IMR-90 (cell line): ENCODE measurements around the gene UNC5A. TPM values are rescaled to one million over a fixed set of nuclear protein-coding genes. Genes with fewer than 3 reads are reported as not detected.

Experiments used
- ATAC-seq: fragments of 200-7000 bp; cut with Tn5 transposase; 2 replicates; pipeline ENCODE4 v1.9.1; 2020; ENCODE audit warnings: low read depth, mild to moderate bottlenecking, moderate library complexity
- BruUV-seq: library from RNA; stranded (reverse); fragments of 400-500 nt; replicated peaks from 2 replicates; lab custom pipeline; 2021; lab: Mats Ljungman, UMichigan
- CTCF ChIA-PET: fragments of 300-600 bp; formaldehyde crosslinking; extraction: SDS; loops from one replicate; lab custom pipeline; 2021; ENCODE audit warnings: antibody characterized with exemption; lab: Yijun Ruan, JAX
- POLR2A ChIA-PET: fragments of 300-600 bp; sonication (Branson Sonifier 250); formaldehyde crosslinking; loops from one replicate; lab custom pipeline; 2022; ENCODE audit warnings: antibody characterized with exemption; ENCODE audit not compliant: unreplicated experiment; lab: Charles Lee
- DNase-seq: peaks from one replicate; pipeline ENCODE4 v3.0.0; 2013
- H2AFZ ChIP-seq: replicated peaks from 2 replicates; pipeline ENCODE3; 2013; ENCODE audit warnings: low read length, mild to moderate bottlenecking; ENCODE audit not compliant: poor library complexity
- H2AK5ac ChIP-seq: 2 replicates; pipeline ENCODE4 v1.6.1; 2013; ENCODE audit warnings: low read depth, low read length, inconsistent platforms
- H2AK9ac ChIP-seq: replicated peaks from 2 replicates; pipeline ENCODE3; 2013; ENCODE audit warnings: mild to moderate bottlenecking, low read depth, low read length, moderate library complexity; ENCODE audit not compliant: poor library complexity
- H2BK120ac ChIP-seq: 2 replicates; pipeline ENCODE4 v1.6.1; 2013; ENCODE audit warnings: low read depth, low read length, inconsistent platforms
- H2BK15ac ChIP-seq: 3 replicates; pipeline ENCODE4 v1.6.1; 2013; ENCODE audit warnings: low read depth, low read length, inconsistent platforms
- H2BK20ac ChIP-seq: 2 replicates; pipeline ENCODE4 v1.6.1; 2013; ENCODE audit warnings: low read depth, mild to moderate bottlenecking, inconsistent platforms, low read length, moderate library complexity
- H2BK5ac ChIP-seq: 2 replicates; pipeline ENCODE4 v1.6.1; 2013; ENCODE audit warnings: mild to moderate bottlenecking, low read depth, low read length, inconsistent platforms; ENCODE audit not compliant: poor library complexity, severe bottlenecking
- H3K14ac ChIP-seq: replicated peaks from 2 replicates; pipeline ENCODE4 v1.6.1; 2013; ENCODE audit warnings: low read depth, low read length, inconsistent platforms
- H3K18ac ChIP-seq: 2 replicates; pipeline ENCODE4 v1.6.1; 2013; ENCODE audit warnings: low read depth, low read length, control low read depth
- H3K23ac ChIP-seq: 2 replicates; pipeline ENCODE4 v1.6.1; 2013; ENCODE audit warnings: low read depth, low read length, inconsistent platforms
- H3K27ac ChIP-seq: 2 replicates; pipeline ENCODE4 v1.5.1; 2013; ENCODE audit warnings: mild to moderate bottlenecking, control low read depth, low read length; ENCODE audit not compliant: insufficient read depth
- H3K27me3 ChIP-seq: 2 replicates; pipeline ENCODE4 v1.6.1; 2013; ENCODE audit warnings: low read length; ENCODE audit not compliant: control insufficient read depth, insufficient read depth
- H3K36me3 ChIP-seq: 2 replicates; pipeline ENCODE4 v1.6.1; 2013; ENCODE audit warnings: low read length, mixed read lengths; ENCODE audit not compliant: control insufficient read depth, insufficient read depth
- H3K4ac ChIP-seq: 2 replicates; pipeline ENCODE4 v1.6.1; 2013; ENCODE audit warnings: low read depth, low read length, inconsistent platforms
- H3K4me1 ChIP-seq: 2 replicates; pipeline ENCODE4 v1.6.1; 2013; ENCODE audit warnings: low read length, mixed read lengths; ENCODE audit not compliant: control insufficient read depth, insufficient read depth
- H3K4me2 ChIP-seq: 2 replicates; pipeline ENCODE4 v1.6.1; 2013; ENCODE audit warnings: low read depth, mild to moderate bottlenecking, control low read depth, low read length, moderate library complexity
- H3K4me3 ChIP-seq: 2 replicates; pipeline ENCODE4 v1.5.1; 2013; ENCODE audit warnings: low read depth, mild to moderate bottlenecking, control low read depth, low read length, moderate library complexity; ENCODE audit not compliant: insufficient read depth
- H3K56ac ChIP-seq: 2 replicates; pipeline ENCODE4 v1.6.1; 2013; ENCODE audit warnings: low read length, inconsistent platforms; ENCODE audit not compliant: insufficient read depth; ENCODE audit errors: extremely low read depth
- H3K79me1 ChIP-seq, 2 experiments: 2 replicates each; pipeline ENCODE4 v1.6.1; 2013; ENCODE audit warnings: low read length in 2 of 2, inconsistent platforms in 1 of 2, low read depth in 1 of 2
- H3K9ac ChIP-seq: 2 replicates; pipeline ENCODE4 v1.6.1; 2013; ENCODE audit warnings: low read depth, low read length, control low read depth
- H3K9me1 ChIP-seq: 2 replicates; pipeline ENCODE4 v1.6.1; 2013; ENCODE audit warnings: low read length, inconsistent platforms; ENCODE audit not compliant: insufficient read depth
- H3K9me3 ChIP-seq: 2 replicates; pipeline ENCODE4 v1.6.1; 2013; ENCODE audit warnings: low read length; ENCODE audit not compliant: control insufficient read depth, insufficient read depth
- H4K20me1 ChIP-seq: 2 replicates; pipeline ENCODE4 v1.6.1; 2013; ENCODE audit warnings: low read length, inconsistent platforms; ENCODE audit not compliant: insufficient read depth
- H4K5ac ChIP-seq: 2 replicates; pipeline ENCODE4 v1.6.1; 2013; ENCODE audit warnings: mild to moderate bottlenecking, low read depth, low read length, control low read depth
- H4K8ac ChIP-seq, 2 experiments: 2 replicates each; pipeline ENCODE4 v1.6.1; 2013; ENCODE audit warnings: low read depth in 2 of 2, low read length in 2 of 2, control low read depth in 1 of 2, inconsistent platforms in 1 of 2
- H4K91ac ChIP-seq: 2 replicates; pipeline ENCODE4 v1.6.1; 2013; ENCODE audit warnings: low read depth, low read length, inconsistent platforms; ENCODE audit not compliant: insufficient read depth
- CEBPB ChIP-seq: IDR thresholded peaks from 2 replicates; pipeline ENCODE4 v1.6.1; 2012; ENCODE audit warnings: low read depth, low read length, improper control_type of control experiment
- MAFK ChIP-seq: IDR thresholded peaks from 2 replicates; pipeline ENCODE4 v1.6.1; 2012; ENCODE audit warnings: low read depth, low read length, improper control_type of control experiment
- POLR2A ChIP-seq: IDR thresholded peaks from 2 replicates; pipeline ENCODE4 v1.6.1; 2012; ENCODE audit warnings: mild to moderate bottlenecking, low read depth, low read length
- WGBS, 2 experiments: methylation state at CpG; one replicate each; pipeline versions ENCODE4 v1.1.5 to v1.1.7; 2013; ENCODE audit warnings: missing lambda C conversion rate in 2 of 2; ENCODE audit not compliant: insufficient read length in 1 of 2; ENCODE audit errors: extremely low coverage in 2 of 2; 5-methylcytosine and 5-hydroxymethylcytosine counted together
- dilution Hi-C: fragments of 300-500 bp; cut with HindIII; formaldehyde crosslinking; loops from one replicate; pipeline ENCODE4 v1.14.3; 2018; ENCODE audit warnings: low sequenced_read_pairs; ENCODE audit not compliant: unreplicated experiment
- in situ Hi-C: fragments of 300-500 bp; cut with MboI; formaldehyde crosslinking; loops from 3 replicates; pipeline ENCODE4 v1.14.3; 2019; ENCODE audit warnings: low sequenced_read_pairs, inconsistent platforms, mixed read lengths
- intact Hi-C: fragments of 100-400 bp; cut with micrococcal nuclease; formaldehyde crosslinking; loops from 2 replicates; pipeline ENCODE4 v1.10.0; 2022
- polyA plus RNA-seq, 3 experiments: library from polyadenylated mRNA; depleted of rRNA; stranded (reverse); fragments of >200 nt; gene quantifications; 2 replicates each; pipeline ENCODE4 v1.2.3, GENCODE V29; 2012; ENCODE audit warnings: low replicate concordance in 1 of 3
- total RNA-seq: library from RNA; depleted of rRNA; stranded (reverse); fragments of >200 nt; gene quantifications from 2 replicates; pipeline ENCODE4 v1.2.3, GENCODE V29; 2012
- TF ChIP-seq, protein P1 (sequence below): conservative IDR thresholded peaks from 2 replicates; pipeline ENCODE4 v1.5.1; 2012; ENCODE audit warnings: mild to moderate bottlenecking, low read depth, low read length, improper control_type of control experiment

The UNC5A gene
- total and polyA plus RNA-seq, 2 of the 4 experiments (the other 2 are of a cell fraction): not detected

DNA sequence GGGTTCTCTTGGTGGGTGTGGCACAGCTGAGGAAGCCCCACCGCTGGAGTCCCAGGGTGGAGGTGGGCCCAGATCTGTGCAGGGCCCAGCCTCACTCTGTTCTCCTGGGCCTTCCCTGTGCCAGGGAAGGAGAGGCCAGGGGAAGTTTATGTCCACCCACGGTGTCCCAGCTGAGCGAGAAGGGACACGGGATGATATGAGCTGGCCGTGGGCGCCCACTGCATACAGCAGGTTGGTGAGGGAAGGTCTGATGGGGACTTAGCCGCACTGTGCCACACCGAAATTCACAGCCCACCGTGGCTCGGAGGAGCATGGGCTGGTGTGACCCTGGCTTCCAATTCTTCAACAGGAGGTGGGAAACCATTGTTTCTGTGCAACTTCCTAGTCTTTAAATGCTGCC lies 33.9 kb downstream of the UNC5A start:
- Histone ChIP-seq H3K4me1 (no peaks in the 10 kb centered on the region; the same call in 1 of the 2 replicates), H2BK5ac (no peak overlapping the region), H3K9ac (no peak overlapping the region), H3K56ac (no peak overlapping the region), H2BK20ac (no peak overlapping the region), H3K79me1 (no peaks in the 10 kb centered on the region), H3K4ac (no peak overlapping the region), H3K4me2 (no peak overlapping the region), H3K18ac (no peak overlapping the region), H4K20me1 (no peaks in the 10 kb centered on the region), H3K27ac (no peak overlapping the region), H2BK15ac (no peak overlapping the region), H2AFZ (peak overlapping the region; percentile 23), H3K9me1 (no peaks in the 10 kb centered on the region), H2AK5ac (no peak overlapping the region), H3K9me3 (no peaks in the 10 kb centered on the region), H3K36me3 (no peaks in the 10 kb centered on the region), H3K14ac (no peak overlapping the region), H3K4me3 (no peak overlapping the region), H2AK9ac (no peak overlapping the region), H2BK120ac (no peak overlapping the region), H3K27me3 (peaks cover 43% of the 10 kb centered on the region), H4K8ac (no peak overlapping the region), H3K23ac (no peak overlapping the region), H4K5ac (no peak overlapping the region), H4K91ac (no peak overlapping the region)
- TF ChIP-seq MAFK: no peak
- TF ChIP-seq POLR2A: no peak
- no peak for TF ChIP-seq CEBPB
- TF ChIP-seq, protein P1, sequence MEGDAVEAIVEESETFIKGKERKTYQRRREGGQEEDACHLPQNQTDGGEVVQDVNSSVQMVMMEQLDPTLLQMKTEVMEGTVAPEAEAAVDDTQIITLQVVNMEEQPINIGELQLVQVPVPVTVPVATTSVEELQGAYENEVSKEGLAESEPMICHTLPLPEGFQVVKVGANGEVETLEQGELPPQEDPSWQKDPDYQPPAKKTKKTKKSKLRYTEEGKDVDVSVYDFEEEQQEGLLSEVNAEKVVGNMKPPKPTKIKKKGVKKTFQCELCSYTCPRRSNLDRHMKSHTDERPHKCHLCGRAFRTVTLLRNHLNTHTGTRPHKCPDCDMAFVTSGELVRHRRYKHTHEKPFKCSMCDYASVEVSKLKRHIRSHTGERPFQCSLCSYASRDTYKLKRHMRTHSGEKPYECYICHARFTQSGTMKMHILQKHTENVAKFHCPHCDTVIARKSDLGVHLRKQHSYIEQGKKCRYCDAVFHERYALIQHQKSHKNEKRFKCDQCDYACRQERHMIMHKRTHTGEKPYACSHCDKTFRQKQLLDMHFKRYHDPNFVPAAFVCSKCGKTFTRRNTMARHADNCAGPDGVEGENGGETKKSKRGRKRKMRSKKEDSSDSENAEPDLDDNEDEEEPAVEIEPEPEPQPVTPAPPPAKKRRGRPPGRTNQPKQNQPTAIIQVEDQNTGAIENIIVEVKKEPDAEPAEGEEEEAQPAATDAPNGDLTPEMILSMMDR: no peak
- DNase-seq: no peak
- dilution Hi-C loops (no loop called here), in situ Hi-C loops (no loop called here), intact Hi-C loops (no loop called here)
- POLR2A ChIA-PET: no interaction called here
- ATAC-seq: no peak
- BruUV-seq: no TSS peak
- CTCF ChIA-PET: no interaction called here
- WGBS, 2 experiments: 68% methylated on average over 3 of the region's 10 CpGs; no CpG with 5 or more reads in 1 of the 2 experiments
